ENCODE measurements around the gene ZNF808.

- TF ChIP-seq CTCF (IDR thresholded peaks at IDR 0.05; ENCODE audit: poor library complexity) (no peak), EZH2 (IDR thresholded peaks at IDR 0.05; ENCODE audit: borderline replicate concordance) (no peak)
Measured at GRCh38 chr19:52533901-52534300, 6.4 kb downstream of the ZNF808 start.

Data from hepatocyte (in vitro differentiated cells).